Upper lobe of left lung (tissue), 6 donors: ENCODE data around the gene IL11RA. TPM values are rescaled to one million over a fixed set of nuclear protein-coding genes. Genes with fewer than 3 reads are reported as not detected.

Source experiments
- ATAC-seq, 2 donors: fragments of 200-7000 bp; cut with Tn5 transposase; one replicate each; pipeline ENCODE4 v1.9.1; 2022; ENCODE audit warnings: mild to moderate bottlenecking in 2 of 2, moderate library complexity in 2 of 2; ENCODE audit not compliant: low FRiP score in 2 of 2
- DNase-seq, 2 donors: peaks; one replicate each; pipeline ENCODE4 v3.0.0-alpha.2; 2019 to 2020
- H3K27ac ChIP-seq, 4 donors: fragments of 200-600 bp; sonication (generic); one replicate each; pipeline ENCODE4 v1.5.1; 2016 to 2019
- H3K27me3 ChIP-seq, 4 donors: fragments of 200-600 bp; sonication (generic); one replicate each; pipeline ENCODE4 v1.5.1; 2017 to 2019
- H3K36me3 ChIP-seq, 4 donors: fragments of 200-600 bp; sonication (generic); one replicate each; pipeline ENCODE4 v1.5.1; 2016 to 2019
- H3K4me1 ChIP-seq, 4 donors: fragments of 200-600 bp; sonication (generic); one replicate each; pipeline ENCODE4 v1.5.1; 2018 to 2019
- H3K4me3 ChIP-seq, 4 donors: fragments of 200-600 bp; sonication (generic); one replicate each; pipeline ENCODE4 v1.5.1; 2017 to 2019; ENCODE audit warnings: mild to moderate bottlenecking in 2 of 4, moderate library complexity in 1 of 4
- H3K9me3 ChIP-seq, 4 donors: fragments of 200-600 bp; sonication (generic); one replicate each; pipeline ENCODE4 v1.5.1; 2018 to 2019
- CTCF ChIP-seq, 6 experiments: fragments of 450-650 bp in 4 of 6; fragments of 200-600 bp in 2 of 6; sonication (generic) in 2 of 6; IDR thresholded peaks; one replicate each; pipeline ENCODE4 v1.5.1; 2016 to 2019; ENCODE audit warnings: antibody characterized with exemption in 6 of 6
- EP300 ChIP-seq, 4 donors: sonication (generic); formaldehyde crosslinking; IDR thresholded peaks; one replicate each; pipeline ENCODE4 v1.5.1; 2017; ENCODE audit warnings: antibody characterized with exemption in 4 of 4, control low read depth in 2 of 4
- POLR2A ChIP-seq, 4 donors: fragments of 450-650 bp; IDR thresholded peaks; one replicate each; pipeline ENCODE4 v1.5.1; 2016 to 2017; ENCODE audit warnings: antibody characterized with exemption in 4 of 4, mild to moderate bottlenecking in 2 of 4
- POLR2AphosphoS5 ChIP-seq, 2 donors: sonication (generic); formaldehyde crosslinking; IDR thresholded peaks; one replicate each; pipeline ENCODE4 v1.5.1; 2017; ENCODE audit warnings: antibody characterized with exemption in 2 of 2
- WGBS, 2 donors: methylation state at CpG; one replicate each; pipeline ENCODE4 v1.1.5; 2017 to 2018; 5-methylcytosine and 5-hydroxymethylcytosine counted together
- total RNA-seq, 6 donors: library from RNA; depleted of rRNA in 4 of 6; stranded (reverse); fragments of >200 nt in 4 of 6; gene quantifications; one replicate each; pipeline versions ENCODE4 v1.1.0 to v1.2.1, GENCODE V29; 2016 to 2021
- donor health status: DM: no; HTN: no; CAD: no; lungs with moderate emphysema.
- donor health status: DM: no; HTN: yes; CAD: no; lungs with severe emphysema.

The IL11RA gene
- total RNA-seq, 6 donors from 2014 or later: 14.5 to 49.2 (median 23.7) TPM

GRCh38 chr9:34647651-34648050 lies 4.3 kb upstream of the IL11RA start:
- 46 to 54% methylated on average over 10 of the region's 10 CpGs for WGBS, 2 donors

GRCh38 chr9:34648673-34649072 lies 3.3 kb upstream of the IL11RA start:
- no peak for TF ChIP-seq POLR2A (IDR thresholded peaks at IDR 0.05)
- TF ChIP-seq POLR2AphosphoS5 (IDR thresholded peaks at IDR 0.05): no peak
- no peak for TF ChIP-seq CTCF (IDR thresholded peaks at IDR 0.05)
- no peak for TF ChIP-seq EP300 (IDR thresholded peaks at IDR 0.05)
- ATAC-seq (no peak), DNase-seq (no peak)
- H3K36me3 ChIP-seq: peaks cover 8 to 24% (median 15%) of the 10 kb centered on the region in 4 donors
- H3K27ac ChIP-seq: no peak overlapping the region
- H3K4me1 ChIP-seq: peaks cover 43 to 52% (median 46%) of the 10 kb centered on the region in 4 donors
- H3K27me3 ChIP-seq: no peaks in the 10 kb centered on the region
- H3K4me3 ChIP-seq: no peak overlapping the region
- H3K9me3 ChIP-seq: no peaks in the 10 kb centered on the region
- 93 to 99% methylated on average over 7 to 8 of the region's 8 CpGs for WGBS, 2 donors

More at GRCh38 chr9:34647651-34648050, 4.3 kb upstream of the IL11RA start:
- Histone ChIP-seq H3K27me3 (no peaks in the 10 kb centered on the region), H3K4me3 (peak overlapping the region; percentile 52 to 92 (median 76)), H3K9me3 (no peaks in the 10 kb centered on the region), H3K36me3 (peaks cover 8 to 24% (median 15%) of the 10 kb centered on the region in 4 donors), H3K4me1 (peaks cover 33 to 42% (median 36%) of the 10 kb centered on the region in 4 donors), H3K27ac (peak overlapping the region in 3 of 4 donors; percentile 80 to 91 (median 86))
- ATAC-seq (no peak), DNase-seq (no peak)
- no peak for TF ChIP-seq EP300 (IDR thresholded peaks at IDR 0.05)
- TF ChIP-seq CTCF (IDR thresholded peaks at IDR 0.05): no peak
- no peak for TF ChIP-seq POLR2AphosphoS5 (IDR thresholded peaks at IDR 0.05)
- TF ChIP-seq POLR2A (IDR thresholded peaks at IDR 0.05): no peak

GRCh38 chr9:34650816-34651215 lies 1.2 kb upstream of the IL11RA start:
- Histone ChIP-seq H3K27ac (peak overlapping the region; percentile 63 to 86 (median 72)), H3K9me3 (no peaks in the 10 kb centered on the region), H3K4me1 (peaks cover 59 to 69% (median 60%) of the 10 kb centered on the region in 4 donors), H3K36me3 (peaks cover 8 to 24% (median 15%) of the 10 kb centered on the region in 4 donors), H3K27me3 (no peaks in the 10 kb centered on the region), H3K4me3 (no peak overlapping the region)
- DNase-seq (no peak), ATAC-seq (no peak)
- TF ChIP-seq POLR2A (IDR thresholded peaks at IDR 0.05): no peak
- no peak for TF ChIP-seq POLR2AphosphoS5 (IDR thresholded peaks at IDR 0.05)
- TF ChIP-seq EP300 (IDR thresholded peaks at IDR 0.05): no peak
- no peak for TF ChIP-seq CTCF (IDR thresholded peaks at IDR 0.05)
- WGBS, 2 donors: 63 to 66% methylated on average over 5 of the region's 5 CpGs

GRCh38 chr9:34651321-34651720 lies 664 bp upstream of the IL11RA start:
- no peaks in the 10 kb centered on the region for H3K9me3 ChIP-seq
- H3K27me3 ChIP-seq: no peaks in the 10 kb centered on the region
- WGBS, 2 donors: 43 to 69% methylated on average over 4 of the region's 4 CpGs
- DNase-seq (no peak), ATAC-seq (no peak)
- TF ChIP-seq POLR2A (IDR thresholded peaks at IDR 0.05) (no peak), EP300 (IDR thresholded peaks at IDR 0.05) (no peak), CTCF (IDR thresholded peaks at IDR 0.05) (no peak), POLR2AphosphoS5 (IDR thresholded peaks at IDR 0.05) (no peak)
- peak overlapping the region in 3 of 4 donors; percentile 31 to 48 (median 42) for H3K4me3 ChIP-seq
- peak overlapping the region; percentile 63 to 86 (median 72) for H3K27ac ChIP-seq
- H3K4me1 ChIP-seq: peaks cover 54 to 65% (median 56%) of the 10 kb centered on the region in 4 donors
- peaks cover 8 to 24% (median 15%) of the 10 kb centered on the region in 4 donors for H3K36me3 ChIP-seq

- DNase-seq: no peak
- Histone ChIP-seq H3K27ac (peak overlapping the region; percentile 63 to 86 (median 72)), H3K9me3 (no peaks in the 10 kb centered on the region), H3K27me3 (no peaks in the 10 kb centered on the region), H3K4me3 (peak overlapping the region in 3 of 4 donors; percentile 31 to 48 (median 42)), H3K4me1 (peaks cover 47 to 57% (median 50%) of the 10 kb centered on the region in 4 donors), H3K36me3 (peaks cover 8 to 24% (median 15%) of the 10 kb centered on the region in 4 donors)
- ATAC-seq: no peak
- TF ChIP-seq EP300 (IDR thresholded peaks at IDR 0.05) (no peak), POLR2A (IDR thresholded peaks at IDR 0.05) (no peak), CTCF (IDR thresholded peaks at IDR 0.05) (no peak), POLR2AphosphoS5 (IDR thresholded peaks at IDR 0.05) (no peak)
- 25% methylated on average over 4 to 5 of the region's 5 CpGs for WGBS, 2 donors
These were observed 616 bp downstream of the IL11RA start for GRCh38 chr9:34652602-34653000.
